CD14-positive monocyte (primary cell): ENCODE measurements around the gene PLEKHM3. TPM values are rescaled to one million over a fixed set of nuclear protein-coding genes. Genes with fewer than 3 reads are reported as not detected.

ENCODE experiments used
- DNase-seq, 3 donors: peaks; one replicate each; pipeline ENCODE4 v3.0.0-alpha.2; 2011 to 2022
- H2AFZ ChIP-seq: 2 replicates; pipeline ENCODE4 v1.6.0; 2012; ENCODE audit warnings: mild to moderate bottlenecking, low read depth, low read length, inconsistent platforms; ENCODE audit not compliant: insufficient read depth, poor library complexity, severe bottlenecking
- H3K27ac ChIP-seq, 2 donors: 1 replicate in 1 of 2; 2 replicates in 1 of 2; pipeline ENCODE4 v1.5.1; 2012 to 2013; ENCODE audit warnings: low read length in 2 of 2, control low read depth in 1 of 2, inconsistent platforms in 1 of 2, low read depth in 1 of 2, mild to moderate bottlenecking in 1 of 2
- H3K27me3 ChIP-seq, 2 donors: one replicate each; pipeline versions ENCODE4 v1.6.0 to v1.6.1; 2011 to 2013; ENCODE audit warnings: low read length in 2 of 2; ENCODE audit not compliant: control insufficient read depth in 2 of 2, insufficient read depth in 2 of 2
- H3K36me3 ChIP-seq, 2 donors: replicated peaks in 1 of 2; 1 replicate in 1 of 2; 2 replicates in 1 of 2; pipeline versions ENCODE4 v1.5.1 to v1.6.1; 2012 to 2013; ENCODE audit warnings: low read length in 2 of 2, control low read depth in 1 of 2, inconsistent platforms in 1 of 2, mild to moderate bottlenecking in 1 of 2; ENCODE audit not compliant: insufficient read depth in 2 of 2, control insufficient read depth in 1 of 2
- H3K4me1 ChIP-seq, 2 donors: 1 replicate in 1 of 2; 2 replicates in 1 of 2; pipeline versions ENCODE4 v1.5.1 to v1.6.1; 2012 to 2013; ENCODE audit warnings: low read length in 2 of 2, control low read depth in 1 of 2, inconsistent platforms in 1 of 2, mild to moderate bottlenecking in 1 of 2, moderate library complexity in 1 of 2; ENCODE audit not compliant: insufficient read depth in 2 of 2, control insufficient read depth in 1 of 2
- H3K4me2 ChIP-seq: replicated peaks from 2 replicates; pipeline ENCODE3; 2012; ENCODE audit warnings: low read length, moderate library complexity, mild to moderate bottlenecking; ENCODE audit not compliant: poor library complexity, severe bottlenecking; ENCODE audit errors: extremely low read depth
- H3K4me3 ChIP-seq, 3 experiments: fragments of 200-600 bp in 1 of 3; sonication (generic) in 1 of 3; replicated peaks in 1 of 3; 1 replicate in 2 of 3; 2 replicates in 1 of 3; pipeline ENCODE4 v1.5.1; 2011 to 2013; ENCODE audit warnings: low read length in 3 of 3, mild to moderate bottlenecking in 3 of 3, control low read depth in 2 of 3, low read depth in 2 of 3, inconsistent platforms in 1 of 3, moderate library complexity in 1 of 3
- H3K79me2 ChIP-seq: 2 replicates; pipeline ENCODE4 v1.6.0; 2012; ENCODE audit warnings: mild to moderate bottlenecking, control low read depth, inconsistent platforms, low read length, moderate library complexity; ENCODE audit not compliant: insufficient read depth
- H3K9ac ChIP-seq: 2 replicates; pipeline ENCODE4 v1.6.0; 2017; ENCODE audit warnings: low read length, mild to moderate bottlenecking; ENCODE audit not compliant: insufficient read depth, poor library complexity, severe bottlenecking
- H3K9me3 ChIP-seq, 2 donors: replicated peaks in 1 of 2; 1 replicate in 1 of 2; 2 replicates in 1 of 2; pipeline versions ENCODE4 v1.5.1 to v1.6.1; 2012 to 2013; ENCODE audit warnings: low read length in 2 of 2, control low read depth in 1 of 2; ENCODE audit not compliant: control insufficient read depth in 1 of 2, insufficient read depth in 1 of 2
- H4K20me1 ChIP-seq: 2 replicates; pipeline ENCODE4 v1.6.0; 2012; ENCODE audit warnings: mild to moderate bottlenecking, low read length, control low read depth, moderate library complexity; ENCODE audit not compliant: insufficient read depth
- H3K27ac Mint-ChIP-seq, 7 donors: one replicate each; pipeline ENCODE4 v1.8.0; 2020; ENCODE audit warnings: mild to moderate bottlenecking in 7 of 7, mixed read lengths in 7 of 7, moderate library complexity in 6 of 7, inconsistent platforms in 2 of 7
- H3K27me3 Mint-ChIP-seq, 3 donors: one replicate each; pipeline ENCODE4 v1.8.0; 2021 to 2022; ENCODE audit warnings: low read depth in 3 of 3, mild to moderate bottlenecking in 3 of 3, mixed read lengths in 3 of 3, moderate library complexity in 3 of 3, inconsistent platforms in 1 of 3
- H3K36me3 Mint-ChIP-seq, 2 donors: one replicate each; pipeline ENCODE4 v1.8.0; 2020; ENCODE audit warnings: mixed read lengths in 2 of 2, inconsistent platforms in 1 of 2, mild to moderate bottlenecking in 1 of 2
- H3K4me1 Mint-ChIP-seq: one replicate; pipeline ENCODE4 v1.8.0; 2020; ENCODE audit warnings: mild to moderate bottlenecking, mixed read lengths
- H3K4me3 Mint-ChIP-seq, 2 donors: one replicate each; pipeline ENCODE4 v1.8.0; 2020; ENCODE audit warnings: mild to moderate bottlenecking in 2 of 2, mixed read lengths in 2 of 2, moderate library complexity in 1 of 2
- H3K9me3 Mint-ChIP-seq, 7 donors: one replicate each; pipeline ENCODE4 v1.8.0; 2020 to 2022; ENCODE audit warnings: mixed read lengths in 7 of 7, mild to moderate bottlenecking in 6 of 7, moderate library complexity in 6 of 7, inconsistent platforms in 2 of 7
- WGBS: methylation state at CpG from one replicate; pipeline ENCODE4 v1.1.5; 2013; ENCODE audit warnings: missing lambda C conversion rate; ENCODE audit not compliant: insufficient coverage; 5-methylcytosine and 5-hydroxymethylcytosine counted together
- intact Hi-C, 2 donors: fragments of 100-400 bp; cut with micrococcal nuclease; formaldehyde crosslinking; loops; one replicate each; pipeline versions ENCODE4 v1.15.0 to v1.15.1; 2023
- polyA plus RNA-seq, 3 donors: library from polyadenylated mRNA; depleted of rRNA in 1 of 3; unstranded in 2 of 3; stranded (reverse) in 1 of 3; fragments of 300-500 nt in 2 of 3; fragments of >200 nt in 1 of 3; fragmentation: Illumina TruSeq in 2 of 3; gene quantifications; 1 replicate in 2 of 3; 2 replicates in 1 of 3; pipeline ENCODE4 v1.2.3, GENCODE V29; 2012 to 2021
- TF ChIP-seq, protein P1 (sequence below): fragments of 200-600 bp; IDR thresholded peaks from one replicate; pipeline ENCODE4 v1.8.0; 2022; ENCODE audit warnings: antibody characterized with exemption, mild to moderate bottlenecking

The PLEKHM3 gene
- polyA plus RNA-seq, 3 donors, result 3.0 to 8.0 (median 3.0) TPM

GRCh38 chr2:207778298-207778882 lies 246.9 kb downstream of the PLEKHM3 start:
- no peaks in the 10 kb centered on the region for H3K79me2 ChIP-seq
- H3K36me3 ChIP-seq, result no peaks in the 10 kb centered on the region
- H3K27me3 Mint-ChIP-seq, result peaks cover 0 to 3% (median 1%) of the 10 kb centered on the region in 3 donors
- H3K36me3 Mint-ChIP-seq, result no peaks in the 10 kb centered on the region
- H3K27ac ChIP-seq, result no peak overlapping the region
- DNase-seq, result no peak
- H4K20me1 ChIP-seq, result no peaks in the 10 kb centered on the region
- H3K9me3 Mint-ChIP-seq, result peaks cover 0 to 2% (median 0%) of the 10 kb centered on the region in 7 donors
- no peak overlapping the region for H2AFZ ChIP-seq
- no peak overlapping the region for H3K4me3 ChIP-seq
- H3K9ac ChIP-seq, result no peak overlapping the region
- H3K4me1 Mint-ChIP-seq, result no peaks in the 10 kb centered on the region
- H3K9me3 ChIP-seq, result no peaks in the 10 kb centered on the region
- TF ChIP-seq, protein P1, sequence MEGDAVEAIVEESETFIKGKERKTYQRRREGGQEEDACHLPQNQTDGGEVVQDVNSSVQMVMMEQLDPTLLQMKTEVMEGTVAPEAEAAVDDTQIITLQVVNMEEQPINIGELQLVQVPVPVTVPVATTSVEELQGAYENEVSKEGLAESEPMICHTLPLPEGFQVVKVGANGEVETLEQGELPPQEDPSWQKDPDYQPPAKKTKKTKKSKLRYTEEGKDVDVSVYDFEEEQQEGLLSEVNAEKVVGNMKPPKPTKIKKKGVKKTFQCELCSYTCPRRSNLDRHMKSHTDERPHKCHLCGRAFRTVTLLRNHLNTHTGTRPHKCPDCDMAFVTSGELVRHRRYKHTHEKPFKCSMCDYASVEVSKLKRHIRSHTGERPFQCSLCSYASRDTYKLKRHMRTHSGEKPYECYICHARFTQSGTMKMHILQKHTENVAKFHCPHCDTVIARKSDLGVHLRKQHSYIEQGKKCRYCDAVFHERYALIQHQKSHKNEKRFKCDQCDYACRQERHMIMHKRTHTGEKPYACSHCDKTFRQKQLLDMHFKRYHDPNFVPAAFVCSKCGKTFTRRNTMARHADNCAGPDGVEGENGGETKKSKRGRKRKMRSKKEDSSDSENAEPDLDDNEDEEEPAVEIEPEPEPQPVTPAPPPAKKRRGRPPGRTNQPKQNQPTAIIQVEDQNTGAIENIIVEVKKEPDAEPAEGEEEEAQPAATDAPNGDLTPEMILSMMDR, result no peak
- peak overlapping the region in 1 of 7 donors; percentile 17 for H3K27ac Mint-ChIP-seq
- H3K4me3 Mint-ChIP-seq, result no peak overlapping the region
- H3K4me2 ChIP-seq, result no peak overlapping the region
- WGBS, result no CpG with 5 or more reads among the region's 4 CpGs
- H3K27me3 ChIP-seq, result no peaks in the 10 kb centered on the region
- no peaks in the 10 kb centered on the region for H3K4me1 ChIP-seq
- intact Hi-C loops, result no loop called here

DNA sequence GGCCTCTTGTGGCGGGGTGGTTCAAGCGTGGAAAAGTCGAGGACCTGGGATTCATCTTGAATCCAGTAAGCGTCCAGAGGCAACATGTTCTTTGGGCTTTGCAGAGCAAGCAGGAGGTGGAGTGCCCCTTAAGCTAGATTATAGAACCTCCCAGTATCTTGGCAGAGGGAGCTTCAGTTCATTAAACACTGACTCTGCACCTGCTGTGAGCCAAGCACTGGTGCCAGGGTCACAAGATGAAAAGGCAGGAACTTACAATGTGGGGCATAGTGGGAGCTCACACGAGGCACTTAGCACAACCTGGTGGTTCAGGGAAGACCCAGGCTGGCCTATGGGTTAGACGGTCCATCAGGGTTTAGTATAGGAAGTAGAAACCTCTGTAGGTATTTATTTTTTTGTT lies 248.2 kb downstream of the PLEKHM3 start:
- Mint-ChIP-seq H3K4me3 (no peak overlapping the region), H3K27ac (no peak overlapping the region), H3K27me3 (peaks cover 0 to 3% (median 1%) of the 10 kb centered on the region in 3 donors), H3K9me3 (peaks cover 0 to 2% (median 0%) of the 10 kb centered on the region in 7 donors), H3K4me1 (peaks cover under 1% of the 10 kb centered on the region), H3K36me3 (no peaks in the 10 kb centered on the region)
- Histone ChIP-seq H3K79me2 (no peaks in the 10 kb centered on the region), H3K4me2 (no peak overlapping the region), H3K27ac (no peak overlapping the region), H3K9ac (no peak overlapping the region), H3K4me3 (no peak overlapping the region), H3K27me3 (no peaks in the 10 kb centered on the region), H3K4me1 (no peaks in the 10 kb centered on the region), H3K36me3 (no peaks in the 10 kb centered on the region), H2AFZ (no peak overlapping the region), H3K9me3 (no peaks in the 10 kb centered on the region), H4K20me1 (no peaks in the 10 kb centered on the region)
- intact Hi-C loops, result no loop called here
- no peak for DNase-seq
- TF ChIP-seq, protein P1, result no peak
- 92% methylated on average over 3 of the region's 6 CpGs for WGBS
